ENCODE data around the gene USP34.
"Not testable (repeated sequence)": the region's sequence is repeated elsewhere in the genome, so short reads cannot be mapped to it uniquely, and the experiment has no call there.

Gene USP34

DNA sequence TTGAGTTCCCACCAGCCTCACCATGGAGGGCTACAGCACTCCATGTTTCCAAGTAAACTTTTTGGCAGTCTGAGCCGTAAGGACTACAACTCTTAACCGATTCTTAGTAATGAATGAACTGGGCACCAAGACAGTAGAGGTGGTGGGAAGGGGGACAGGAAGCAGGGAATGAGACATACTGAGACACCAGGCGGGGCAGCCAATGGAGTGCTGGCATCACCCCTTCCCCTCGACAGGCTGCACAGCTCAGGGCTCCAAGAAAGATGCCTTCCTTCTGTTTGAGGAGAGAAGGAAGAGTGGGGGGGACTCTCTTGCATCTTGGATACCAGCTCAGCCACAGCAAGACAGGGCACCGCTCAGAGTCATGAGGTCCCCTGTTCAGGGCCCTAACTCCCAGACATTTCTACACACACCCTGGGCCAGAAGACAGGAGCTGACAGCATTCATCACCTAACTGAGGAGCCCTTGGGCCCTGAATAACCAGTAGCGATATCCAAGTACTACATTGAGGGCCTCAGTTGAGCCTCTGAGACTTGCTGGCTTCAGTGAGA lies 45.2 kb downstream of the USP34 start:
- DNase-seq (ENCODE audit: insufficient read length, low spot score) = no peak
- no peak for TF ChIP-seq POLR2A (IDR thresholded peaks at IDR 0.05; ENCODE audit: low read depth, low read length)
- peak; percentile 52 for FAIRE-seq

DNA sequence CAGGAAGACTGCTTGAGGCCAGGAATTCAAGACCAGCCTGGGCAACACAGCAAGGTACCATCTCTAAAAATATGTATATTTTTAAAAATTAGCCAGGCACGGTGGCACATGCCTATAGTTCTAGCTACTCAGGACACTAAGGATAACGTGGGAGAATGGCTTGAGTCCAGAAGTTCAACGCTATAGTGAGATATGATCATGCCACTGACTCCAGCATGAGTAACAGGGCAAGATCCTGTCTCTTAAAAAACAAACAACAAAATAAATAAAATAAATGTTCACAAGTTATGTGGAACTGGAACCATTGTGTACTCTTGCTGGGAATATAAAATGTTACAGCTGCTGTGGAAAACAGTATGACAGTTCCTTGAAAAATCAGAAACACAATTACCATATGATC lies 47.2 kb downstream of the USP34 start:
- peak; percentile 41 for FAIRE-seq
- no peak for TF ChIP-seq POLR2A (IDR thresholded peaks at IDR 0.05; ENCODE audit: low read depth, low read length)

DNA sequence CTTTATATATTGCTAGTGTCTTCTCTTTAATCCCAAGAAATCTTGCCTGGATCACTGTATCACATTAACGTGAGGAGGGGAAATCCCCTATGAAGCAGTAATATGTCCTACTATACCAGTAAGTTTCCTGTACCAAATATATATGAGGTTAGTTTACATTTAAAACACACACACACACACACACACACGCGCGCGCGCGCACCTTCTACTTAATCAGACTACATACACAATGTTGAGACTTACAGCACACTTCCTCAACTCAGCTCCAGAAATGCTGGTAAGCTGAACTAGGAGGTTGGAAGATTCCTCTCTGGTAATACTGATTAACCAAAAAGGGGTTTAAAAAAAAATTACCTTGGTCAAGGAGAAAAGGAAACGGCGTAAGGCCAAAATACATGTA lies 49.3 kb downstream of the USP34 start:
- DNase-seq (ENCODE audit: insufficient read length, low spot score) = no peak
- no peak for FAIRE-seq

More for the DNA sequence above, 47.2 kb downstream of the USP34 start:
- no peak for DNase-seq (ENCODE audit: insufficient read length, low spot score)

DNA sequence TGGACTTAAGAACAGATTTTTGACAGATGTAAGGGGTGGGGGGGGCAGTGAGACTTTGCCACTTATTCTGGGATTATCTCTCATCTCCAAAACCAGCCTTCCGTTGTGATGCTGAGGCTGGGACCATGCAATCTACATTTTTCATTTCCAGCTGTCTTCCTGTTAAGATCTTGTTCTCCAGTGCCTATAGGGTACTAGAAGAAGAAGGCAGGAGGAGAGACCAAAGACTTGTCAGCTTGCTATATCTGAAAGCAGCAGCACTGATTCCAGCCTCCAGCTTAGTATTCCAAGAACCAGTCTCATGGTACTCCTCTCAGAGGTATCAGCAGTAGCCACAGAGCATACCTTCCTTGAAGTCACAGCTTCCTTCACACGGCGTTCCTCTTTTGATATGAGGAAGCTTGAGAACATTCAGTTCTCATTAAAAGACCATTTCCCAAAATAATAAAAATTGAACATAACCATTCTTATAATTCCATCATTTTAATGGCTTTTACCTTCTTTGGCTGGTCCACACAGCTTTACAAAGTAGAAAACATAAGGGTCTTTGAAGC lies 49.8 kb downstream of the USP34 start:
- FAIRE-seq (peak; percentile 20), DNase-seq (ENCODE audit: insufficient read length, low spot score) (no peak)
- TF ChIP-seq POLR2A (IDR thresholded peaks at IDR 0.05; ENCODE audit: low read depth, low read length) = no peak

More for the DNA sequence above, 49.3 kb downstream of the USP34 start:
- TF ChIP-seq POLR2A (IDR thresholded peaks at IDR 0.05; ENCODE audit: low read depth, low read length) = no peak

GRCh38 chr2:61419570-61419969 lies 51.3 kb downstream of the USP34 start:
- FAIRE-seq (no peak), DNase-seq (ENCODE audit: insufficient read length, low spot score) (no peak)
- TF ChIP-seq POLR2A (IDR thresholded peaks at IDR 0.05; ENCODE audit: low read depth, low read length) = no peak

GRCh38 chr2:61419129-61419528 lies 51.8 kb downstream of the USP34 start:
- TF ChIP-seq POLR2A (IDR thresholded peaks at IDR 0.05; ENCODE audit: low read depth, low read length) = no peak
- FAIRE-seq = no peak

DNA sequence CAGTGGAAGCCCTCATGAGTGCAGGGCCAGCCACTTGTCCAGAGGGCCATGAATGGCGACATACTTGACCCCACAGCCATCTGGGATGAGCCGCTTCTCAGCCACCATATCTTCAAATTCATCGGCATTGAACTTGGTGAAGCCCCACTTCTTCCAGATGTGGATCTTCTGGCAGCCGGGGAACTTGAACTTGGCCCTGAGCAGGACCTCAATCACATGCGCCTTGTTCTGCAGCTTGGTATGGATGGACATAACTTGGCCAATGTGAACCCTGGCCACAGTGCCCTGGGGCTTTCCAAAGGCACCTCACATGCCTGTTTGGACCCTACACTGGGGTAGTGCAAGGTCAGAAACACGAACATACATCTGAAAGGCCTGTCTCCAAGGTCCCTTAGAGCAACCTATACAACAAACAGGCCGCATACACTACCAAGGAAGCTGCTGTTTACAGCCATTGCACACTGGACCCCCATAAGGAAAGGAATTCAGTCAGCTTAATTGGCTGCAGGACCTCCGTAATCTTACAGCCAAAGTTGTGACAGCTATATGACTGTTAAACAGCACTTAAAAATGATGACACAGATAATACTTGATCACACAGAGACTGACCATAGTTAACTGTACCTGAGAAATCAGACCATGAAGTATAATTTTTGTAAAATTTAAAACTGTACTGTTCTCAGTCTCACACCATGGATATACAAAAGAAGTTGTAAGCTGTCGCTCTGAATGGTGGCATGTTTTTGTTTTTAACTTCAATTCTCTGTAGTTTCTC lies 53.8 kb downstream of the USP34 start:
- no peak for FAIRE-seq
- no peak for DNase-seq (ENCODE audit: insufficient read length, low spot score)
- no peak for TF ChIP-seq POLR2A (IDR thresholded peaks at IDR 0.05; ENCODE audit: low read depth, low read length)

More at GRCh38 chr2:61419129-61419528, 51.8 kb downstream of the USP34 start:
- no peak for DNase-seq (ENCODE audit: insufficient read length, low spot score)

DNA sequence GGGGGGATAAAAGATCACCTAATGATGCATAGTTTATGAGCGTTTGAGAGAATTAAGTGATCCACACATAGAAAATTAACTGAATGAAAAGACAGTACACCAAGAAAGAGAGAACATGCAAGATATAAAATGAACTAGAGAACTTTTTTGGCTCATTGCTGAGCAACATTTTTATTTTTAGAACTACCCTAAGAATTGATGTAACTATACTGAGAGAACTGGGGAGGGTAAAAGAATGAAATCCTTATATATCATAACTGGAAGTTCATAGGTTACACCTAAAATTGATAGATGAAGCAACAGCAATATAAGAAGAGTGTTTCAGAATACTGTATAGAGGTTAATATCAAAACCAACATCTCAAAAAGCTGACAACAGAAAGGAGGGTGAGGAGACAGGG lies 55.6 kb downstream of the USP34 start:
- FAIRE-seq = no peak
- TF ChIP-seq POLR2A (IDR thresholded peaks at IDR 0.05; ENCODE audit: low read depth, low read length) = no peak

GRCh38 chr2:61414674-61415073 lies 56.2 kb downstream of the USP34 start:
- TF ChIP-seq POLR2A (IDR thresholded peaks at IDR 0.05; ENCODE audit: low read depth, low read length) = no peak
- FAIRE-seq = no peak
- no peak for DNase-seq (ENCODE audit: insufficient read length, low spot score)

More for the DNA sequence above, 55.6 kb downstream of the USP34 start:
- DNase-seq (ENCODE audit: insufficient read length, low spot score) = no peak

DNA sequence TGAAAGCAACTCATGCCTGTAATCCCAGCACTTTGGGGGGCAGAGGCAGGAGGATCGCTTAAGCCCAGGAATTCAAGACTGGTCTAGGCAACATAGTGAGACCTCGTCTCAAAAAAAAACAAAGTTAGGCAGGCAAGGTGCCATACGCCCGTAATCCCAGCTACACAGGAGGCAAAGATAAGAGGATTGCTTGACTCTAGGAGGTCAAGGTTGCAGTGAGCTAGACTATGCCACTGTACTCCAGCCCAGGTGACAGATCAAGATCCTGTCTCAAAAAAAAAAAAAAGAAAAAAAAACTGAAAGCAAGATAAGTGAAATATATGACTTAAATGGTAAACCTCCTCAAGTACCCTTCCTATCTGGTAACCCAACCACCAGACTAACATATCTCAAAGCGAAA lies 59.8 kb downstream of the USP34 start:
- FAIRE-seq (peak; percentile 50), DNase-seq (ENCODE audit: insufficient read length, low spot score) (no peak)
- no peak for TF ChIP-seq POLR2A (IDR thresholded peaks at IDR 0.05; ENCODE audit: low read depth, low read length)

GRCh38 chr2:61410185-61410584 lies 60.7 kb downstream of the USP34 start:
- DNase-seq (ENCODE audit: insufficient read length, low spot score) (no peak), FAIRE-seq (no peak)
- TF ChIP-seq POLR2A (IDR thresholded peaks at IDR 0.05; ENCODE audit: low read depth, low read length) = no peak

- TF ChIP-seq POLR2A (IDR thresholded peaks at IDR 0.05; ENCODE audit: low read depth, low read length) = no peak
- FAIRE-seq (no peak), DNase-seq (ENCODE audit: insufficient read length, low spot score) (no peak)
These were observed 65.1 kb downstream of the USP34 start for GRCh38 chr2:61405813-61406212.

DNA sequence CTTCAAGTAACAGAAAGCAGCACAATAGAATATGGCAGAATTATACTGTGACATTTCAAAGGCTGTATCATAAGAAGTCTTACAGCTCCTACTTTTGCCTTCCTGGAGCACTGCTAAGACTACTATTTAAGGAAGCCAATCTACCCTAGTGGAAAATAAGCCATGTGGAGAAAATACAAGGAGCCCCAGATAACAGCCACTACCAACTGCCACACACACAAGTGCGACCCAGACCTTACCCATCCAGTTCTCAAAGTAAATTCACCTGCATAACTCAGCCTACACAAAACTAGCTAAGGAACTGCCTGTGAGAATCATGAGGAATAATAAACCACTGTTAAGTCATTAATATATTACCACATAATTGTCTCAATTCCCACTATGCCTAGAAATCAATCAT lies 66.4 kb downstream of the USP34 start:
- DNase-seq (ENCODE audit: insufficient read length, low spot score) = no peak
- FAIRE-seq = no peak
- TF ChIP-seq POLR2A (IDR thresholded peaks at IDR 0.05; ENCODE audit: low read depth, low read length) = no peak

- DNase-seq (ENCODE audit: insufficient read length, low spot score) (no peak), FAIRE-seq (no peak)
- TF ChIP-seq POLR2A (IDR thresholded peaks at IDR 0.05; ENCODE audit: low read depth, low read length) = no peak
These were observed 72.5 kb downstream of the USP34 start for GRCh38 chr2:61398413-61398812.

- FAIRE-seq = no peak
- TF ChIP-seq POLR2A (IDR thresholded peaks at IDR 0.05; ENCODE audit: low read depth, low read length) = no peak
- no peak for DNase-seq (ENCODE audit: insufficient read length, low spot score)
These were observed 74.9 kb downstream of the USP34 start for GRCh38 chr2:61396005-61396404.

GRCh38 chr2:61387588-61387987 lies 83.3 kb downstream of the USP34 start:
- not testable (repeated sequence) for DNase-seq (ENCODE audit: insufficient read length, low spot score); FAIRE-seq

GRCh38 chr2:61380882-61381197 lies 90.0 kb downstream of the USP34 start:
- not testable (repeated sequence) for FAIRE-seq; DNase-seq (ENCODE audit: insufficient read length, low spot score)

All from H54 (cell line).